GM23248 (cell line): ENCODE data around the gene GLI1. TPM values are rescaled to one million over a fixed set of nuclear protein-coding genes. Genes with fewer than 3 reads are reported as not detected.
"Not testable (repeated sequence)": the region's sequence is repeated elsewhere in the genome, so short reads cannot be mapped to it uniquely, and the experiment has no call there.

ENCODE experiments used
- DNase-seq: peaks from one replicate; pipeline ENCODE4 v3.0.0-alpha.2; 2015
- H2AFZ ChIP-seq: fragments of 200-600 bp; sonication (generic); 2 replicates; pipeline ENCODE4 v1.6.1; 2016; ENCODE audit warnings: antibody characterized with exemption
- H3F3A ChIP-seq: fragments of 200-600 bp; sonication (generic); 2 replicates; pipeline ENCODE4 v1.6.1; 2016; ENCODE audit warnings: mild to moderate bottlenecking, antibody characterized with exemption, mixed run types; ENCODE audit not compliant: insufficient read depth
- H3K27ac ChIP-seq: fragments of 200-600 bp; sonication (generic); 2 replicates; pipeline ENCODE4 v1.5.1; 2016; ENCODE audit warnings: mild to moderate bottlenecking
- H3K27me3 ChIP-seq: fragments of 200-600 bp; sonication (generic); replicated peaks from 2 replicates; pipeline ENCODE4 v1.6.1; 2016; ENCODE audit warnings: mild to moderate bottlenecking; ENCODE audit not compliant: insufficient read depth
- H3K36me3 ChIP-seq: fragments of 200-600 bp; sonication (generic); 2 replicates; pipeline ENCODE4 v1.6.1; 2016; ENCODE audit warnings: low read depth, mild to moderate bottlenecking
- H3K4me1 ChIP-seq: fragments of 200-600 bp; sonication (generic); 2 replicates; pipeline ENCODE4 v1.6.1; 2016; ENCODE audit warnings: mild to moderate bottlenecking; ENCODE audit not compliant: insufficient read depth
- H3K4me2 ChIP-seq: fragments of 200-600 bp; sonication (generic); one replicate; pipeline ENCODE4 v1.6.1; 2016; ENCODE audit warnings: mild to moderate bottlenecking; ENCODE audit not compliant: unreplicated experiment
- H3K4me3 ChIP-seq: fragments of 200-600 bp; sonication (generic); 2 replicates; pipeline ENCODE4 v1.5.1; 2016; ENCODE audit warnings: mild to moderate bottlenecking
- H3K79me2 ChIP-seq: fragments of 200-600 bp; sonication (generic); 2 replicates; pipeline ENCODE4 v1.6.1; 2016; ENCODE audit warnings: mild to moderate bottlenecking; ENCODE audit not compliant: insufficient read depth
- H3K9ac ChIP-seq: fragments of 200-600 bp; sonication (generic); 2 replicates; pipeline ENCODE4 v1.6.1; 2016; ENCODE audit warnings: mild to moderate bottlenecking
- H3K9me2 ChIP-seq: fragments of 200-600 bp; sonication (generic); 2 replicates; pipeline ENCODE4 v1.6.1; 2016; ENCODE audit warnings: mixed run types, mild to moderate bottlenecking, moderate library complexity; ENCODE audit not compliant: insufficient read depth
- H3K9me3 ChIP-seq: fragments of 200-600 bp; sonication (generic); one replicate; pipeline ENCODE4 v1.6.1; 2017; ENCODE audit warnings: low read depth
- H4K20me1 ChIP-seq: fragments of 200-600 bp; sonication (generic); 2 replicates; pipeline ENCODE4 v1.6.0; 2016; ENCODE audit not compliant: insufficient read depth
- EZH2 ChIP-seq: fragments of 200-600 bp; sonication (generic); IDR thresholded peaks from 2 replicates; pipeline ENCODE4 v1.6.1; 2018; ENCODE audit warnings: antibody characterized with exemption, mild to moderate bottlenecking; ENCODE audit not compliant: insufficient read depth, poor library complexity, severe bottlenecking
- EZH2phosphoT487 ChIP-seq: fragments of 200-600 bp; sonication (generic); IDR thresholded peaks from 2 replicates; pipeline ENCODE4 v1.6.1; 2018; ENCODE audit warnings: antibody characterized with exemption, moderate library complexity, mild to moderate bottlenecking, low read depth; ENCODE audit not compliant: insufficient read depth
- WGBS, 2 experiments: methylation state at CpG; one replicate each; pipeline ENCODE4 v1.1.6; 2015 to 2017; ENCODE audit warnings: low lambda C conversion rate in 2 of 2, low coverage in 1 of 2; ENCODE audit errors: missing lambda C conversion rate in 2 of 2; 5-methylcytosine and 5-hydroxymethylcytosine counted together
- in situ Hi-C: fragments of 300-500 bp; cut with MboI; formaldehyde crosslinking; loops from 2 replicates; pipeline ENCODE4 v1.15.0; 2020
- polyA plus RNA-seq: library from polyadenylated mRNA; unstranded; fragments of >200 nt; fragmentation: Nextera tagmentation; extraction: Ambion mirVana; gene quantifications from 2 replicates; pipeline ENCODE4 v1.2.1, GENCODE V29; 2016
- total RNA-seq: library from RNA; depleted of rRNA; stranded (reverse); fragments of >200 nt; shearing (Covaris generic); gene quantifications from 2 replicates; pipeline ENCODE4 v1.2.3, GENCODE V29; 2014

The GLI1 gene
- total and polyA plus RNA-seq, 2 experiments from 2014 or later: 1.0 to 1.8 TPM

DNA sequence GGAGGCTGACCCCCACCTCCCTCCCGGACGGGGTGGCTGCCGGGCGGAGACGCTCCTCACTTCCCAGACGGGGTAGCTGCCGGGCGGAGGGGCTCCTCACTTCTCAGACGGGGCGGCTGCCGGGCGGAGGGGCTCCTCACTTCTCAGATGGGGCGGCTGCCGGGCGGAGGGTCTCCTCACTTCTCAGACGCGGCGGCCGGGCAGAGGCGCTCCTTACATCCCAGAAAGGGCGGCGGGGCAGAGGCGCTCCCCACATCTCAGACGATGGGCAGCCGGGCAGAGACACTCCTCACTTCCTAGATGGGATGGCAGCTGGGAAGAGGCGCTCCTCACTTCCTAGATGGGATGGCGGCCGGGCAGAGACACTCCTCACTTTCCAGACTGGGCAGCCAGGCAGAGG lies 48.2 kb downstream of the GLI1 start:
- in situ Hi-C loops, H4K20me1 ChIP-seq, H3K9ac ChIP-seq, H3K9me2 ChIP-seq, H2AFZ ChIP-seq, H3K4me1 ChIP-seq, H3K9me3 ChIP-seq, DNase-seq, H3K27me3 ChIP-seq, H3K4me3 ChIP-seq, H3K4me2 ChIP-seq, H3K27ac ChIP-seq: not testable (repeated sequence)
- peaks cover 40% of the 10 kb centered on the region for H3K79me2 ChIP-seq
- WGBS, 2 experiments: 96 to 100% methylated on average over 1 to 28 of the region's 28 CpGs
- peaks cover 62% of the 10 kb centered on the region for H3K36me3 ChIP-seq
- peaks cover 34% of the 10 kb centered on the region for H3F3A ChIP-seq

GRCh38 chr12:57511161-57511560 lies 51.6 kb downstream of the GLI1 start:
- WGBS, 2 experiments: 96 to 100% methylated on average over 4 of the region's 4 CpGs
- Histone ChIP-seq H2AFZ (no peak overlapping the region), H3K36me3 (peaks cover 67% of the 10 kb centered on the region), H3K9me3 (no peaks in the 10 kb centered on the region), H3K27me3 (no peaks in the 10 kb centered on the region), H3K27ac (no peak overlapping the region), H3K79me2 (peaks cover 33% of the 10 kb centered on the region), H4K20me1 (no peaks in the 10 kb centered on the region), H3K4me3 (no peak overlapping the region), H3F3A (peaks cover 66% of the 10 kb centered on the region), H3K4me2 (no peak overlapping the region), H3K4me1 (no peaks in the 10 kb centered on the region), H3K9ac (no peak overlapping the region), H3K9me2 (no peaks in the 10 kb centered on the region)
- TF ChIP-seq EZH2phosphoT487 (no peak), EZH2 (no peak)
- in situ Hi-C loops: no loop called here
- no peak for DNase-seq

DNA sequence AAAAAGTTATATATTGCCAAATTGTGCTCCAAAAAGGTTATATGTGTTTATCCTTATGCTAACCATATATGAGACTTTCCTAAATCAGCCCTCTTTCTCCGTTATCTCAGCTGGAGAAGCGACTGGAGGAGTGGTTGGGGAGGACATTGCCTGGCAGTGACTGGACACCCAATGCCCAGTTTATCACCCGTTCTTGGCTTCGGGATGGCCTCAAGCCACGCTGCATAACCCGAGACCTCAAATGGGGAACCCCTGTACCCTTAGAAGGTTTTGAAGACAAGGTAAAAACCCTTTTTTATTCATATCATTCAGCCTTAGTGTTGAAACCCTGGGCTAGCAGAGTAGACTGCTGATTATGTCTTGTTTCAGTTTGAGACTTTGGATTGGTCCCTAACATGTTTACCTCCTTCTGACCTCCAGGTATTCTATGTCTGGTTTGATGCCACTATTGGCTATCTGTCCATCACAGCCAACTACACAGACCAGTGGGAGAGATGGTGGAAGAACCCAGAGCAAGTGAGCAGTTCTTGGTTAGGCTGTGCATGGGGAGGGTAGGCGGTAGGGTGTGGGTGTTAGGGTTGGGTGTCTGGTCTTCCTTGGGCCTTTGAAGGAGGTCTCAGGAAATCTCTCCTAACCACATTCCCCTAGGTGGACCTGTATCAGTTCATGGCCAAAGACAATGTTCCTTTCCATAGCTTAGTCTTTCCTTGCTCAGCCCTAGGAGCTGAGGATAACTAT lies 52.2 kb downstream of the GLI1 start:
- no peaks in the 10 kb centered on the region for H4K20me1 ChIP-seq
- in situ Hi-C loops: no loop called here
- peaks cover 34% of the 10 kb centered on the region for H3K79me2 ChIP-seq
- no peaks in the 10 kb centered on the region for H3K9me2 ChIP-seq
- H3K27ac ChIP-seq: no peak overlapping the region
- H2AFZ ChIP-seq: no peak overlapping the region
- H3K9me3 ChIP-seq: no peaks in the 10 kb centered on the region
- H3K4me1 ChIP-seq: no peaks in the 10 kb centered on the region
- H3K9ac ChIP-seq: no peak overlapping the region
- no peak overlapping the region for H3K4me2 ChIP-seq
- TF ChIP-seq EZH2phosphoT487 (no peak), EZH2 (no peak)
- H3K4me3 ChIP-seq: no peak overlapping the region
- WGBS, 2 experiments: 93 to 96% methylated on average over 7 of the region's 7 CpGs
- no peaks in the 10 kb centered on the region for H3K27me3 ChIP-seq
- no peak for DNase-seq
- peaks cover 68% of the 10 kb centered on the region for H3K36me3 ChIP-seq
- H3F3A ChIP-seq: peaks cover 72% of the 10 kb centered on the region

DNA sequence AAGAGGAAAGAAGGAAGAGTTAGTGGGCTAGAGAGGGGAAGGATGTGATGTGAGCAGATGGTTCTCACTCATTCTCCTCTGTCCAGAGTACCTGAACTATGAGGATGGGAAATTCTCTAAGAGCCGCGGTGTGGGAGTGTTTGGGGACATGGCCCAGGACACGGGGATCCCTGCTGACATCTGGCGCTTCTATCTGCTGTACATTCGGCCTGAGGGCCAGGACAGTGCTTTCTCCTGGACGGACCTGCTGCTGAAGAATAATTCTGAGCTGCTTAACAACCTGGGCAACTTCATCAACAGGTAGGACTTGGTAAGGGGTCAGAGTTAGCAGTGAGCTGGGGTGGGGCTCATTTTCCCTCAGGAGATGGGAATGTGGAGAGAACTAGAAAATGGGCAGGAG lies 53.1 kb downstream of the GLI1 start:
- in situ Hi-C loops: no loop called here
- Histone ChIP-seq H3K27ac (no peak overlapping the region), H3F3A (peaks cover 81% of the 10 kb centered on the region), H2AFZ (no peak overlapping the region), H3K36me3 (peaks cover 76% of the 10 kb centered on the region), H3K9me3 (no peaks in the 10 kb centered on the region), H3K4me1 (peaks cover 7% of the 10 kb centered on the region), H4K20me1 (no peaks in the 10 kb centered on the region; the same call in 1 of the 2 replicates), H3K79me2 (peaks cover 40% of the 10 kb centered on the region), H3K4me2 (no peak overlapping the region), H3K9ac (no peak overlapping the region), H3K9me2 (no peaks in the 10 kb centered on the region), H3K27me3 (no peaks in the 10 kb centered on the region), H3K4me3 (no peak overlapping the region)
- no peak for DNase-seq
- TF ChIP-seq EZH2: no peak
- TF ChIP-seq EZH2phosphoT487: no peak
- 88 to 94% methylated on average over 6 of the region's 6 CpGs for WGBS, 2 experiments
